Activated T-cell treated with anti-CD3 and anti-CD28 coated beads, Interleukin-2, amount 50 U/mL, for 72 hours (primary cell): ENCODE results near the gene ZNF70. TPM values are rescaled to one million over a fixed set of nuclear protein-coding genes. Genes with fewer than 3 reads are reported as not detected.
A peak's percentile ranks its signal among the peaks of the same experiment; 100 is the strongest.

Source experiments
- ATAC-seq, 2 donors: fragments of 150-1000 bp; cut with Tn5 transposase; replicated peaks in 1 of 2; 2 replicates each; pipeline ENCODE4 v1.10.0; 2021; ENCODE audit warnings: moderate library complexity in 2 of 2, mild to moderate bottlenecking in 1 of 2
- DNase-seq, 2 donors: peaks; one replicate each; pipeline ENCODE4 v3.0.0; 2021 to 2022; ENCODE audit warnings: mixed read lengths in 1 of 2
- H3K27ac Mint-ChIP-seq: one replicate; pipeline ENCODE4 v1.8.0; 2022; ENCODE audit warnings: mild to moderate bottlenecking, moderate library complexity, mixed read lengths
- H3K27me3 Mint-ChIP-seq: one replicate; pipeline ENCODE4 v1.8.0; 2022; ENCODE audit warnings: low read depth, mixed read lengths
- H3K36me3 Mint-ChIP-seq, 2 donors: one replicate each; pipeline ENCODE4 v1.8.0; 2022; ENCODE audit warnings: mixed read lengths in 2 of 2, mild to moderate bottlenecking in 1 of 2; ENCODE audit not compliant: insufficient read depth in 2 of 2
- H3K4me1 Mint-ChIP-seq: one replicate; pipeline ENCODE4 v1.8.0; 2022; ENCODE audit warnings: low read depth, mixed read lengths
- H3K4me3 Mint-ChIP-seq, 2 donors: one replicate each; pipeline ENCODE4 v1.8.0; 2022; ENCODE audit warnings: mild to moderate bottlenecking in 2 of 2, mixed read lengths in 2 of 2, moderate library complexity in 2 of 2
- H3K9me3 Mint-ChIP-seq, 2 donors: one replicate each; pipeline ENCODE4 v1.8.0; 2022; ENCODE audit warnings: mixed read lengths in 2 of 2
- total RNA-seq, 2 donors: library from RNA; stranded (reverse); gene quantifications; one replicate each; pipeline ENCODE4 v1.2.3, GENCODE V29; 2022

Gene ZNF70
- total RNA-seq, 2 donors from 2014 or later = 1.6 to 1.8 TPM

GRCh38 chr22:23760056-23760455 lies 9.1 kb upstream of the ZNF70 start:
- no peak for DNase-seq
- H3K27me3 Mint-ChIP-seq = no peaks in the 10 kb centered on the region
- H3K4me1 Mint-ChIP-seq = peaks cover 23% of the 10 kb centered on the region
- H3K9me3 Mint-ChIP-seq = no peaks in the 10 kb centered on the region
- H3K27ac Mint-ChIP-seq = no peak overlapping the region
- ATAC-seq = no peak
- H3K36me3 Mint-ChIP-seq = no peaks in the 10 kb centered on the region
- no peak overlapping the region for H3K4me3 Mint-ChIP-seq

DNA sequence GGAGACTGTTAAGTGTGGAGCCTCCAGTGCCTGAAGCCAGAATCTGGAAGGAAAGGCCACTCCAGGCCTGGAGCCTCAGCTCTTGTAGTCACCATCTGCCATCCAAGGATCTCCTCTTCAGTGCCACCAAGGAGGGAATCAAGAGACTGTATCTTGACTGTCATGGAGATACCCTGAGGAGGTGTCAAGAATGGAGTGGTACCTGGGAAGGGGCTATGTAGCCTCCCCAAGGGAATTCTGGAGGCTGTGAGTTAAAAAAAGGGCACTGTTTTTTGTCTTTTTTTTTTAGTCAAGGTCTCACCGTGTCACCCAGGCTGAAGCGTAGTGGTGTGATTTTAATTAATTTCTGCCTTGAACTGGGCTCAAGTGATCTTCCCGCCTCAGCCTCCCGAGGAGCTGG lies 8.7 kb upstream of the ZNF70 start:
- H3K36me3 Mint-ChIP-seq = no peaks in the 10 kb centered on the region
- H3K4me1 Mint-ChIP-seq = peaks cover 18% of the 10 kb centered on the region

DNA sequence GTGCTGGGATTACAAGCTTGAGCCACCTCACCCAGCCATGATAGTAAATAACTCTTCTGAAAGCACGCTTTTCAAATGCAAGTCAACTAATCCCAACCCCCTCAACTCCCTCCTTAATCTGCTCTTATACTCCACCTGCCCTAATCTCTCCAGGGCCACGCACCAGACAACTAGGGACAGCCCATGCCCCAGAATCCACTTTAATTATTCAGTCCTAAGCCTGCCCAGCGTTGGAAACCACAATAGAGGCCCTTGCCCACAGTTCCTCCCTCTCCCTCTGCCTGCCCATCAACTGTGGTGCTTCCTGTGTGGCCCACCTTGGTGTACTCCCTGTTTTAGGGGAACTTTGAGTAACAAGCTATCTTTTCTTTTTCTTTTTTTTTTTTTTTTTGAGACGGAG lies 6.0 kb upstream of the ZNF70 start:
- Mint-ChIP-seq H3K9me3 (no peaks in the 10 kb centered on the region), H3K36me3 (no peaks in the 10 kb centered on the region), H3K27me3 (no peaks in the 10 kb centered on the region), H3K4me3 (no peak overlapping the region), H3K4me1 (peaks cover 4% of the 10 kb centered on the region), H3K27ac (no peak overlapping the region)
- DNase-seq (no peak), ATAC-seq (no peak)

More for the DNA sequence above, 8.7 kb upstream of the ZNF70 start:
- no peaks in the 10 kb centered on the region for H3K9me3 Mint-ChIP-seq
- no peaks in the 10 kb centered on the region for H3K27me3 Mint-ChIP-seq
- H3K4me3 Mint-ChIP-seq = no peak overlapping the region
- H3K27ac Mint-ChIP-seq = no peak overlapping the region
- ATAC-seq (no peak), DNase-seq (no peak)

GRCh38 chr22:23755711-23756110 lies 4.8 kb upstream of the ZNF70 start:
- no peak for DNase-seq
- no peak for ATAC-seq
- Mint-ChIP-seq H3K4me3 (no peak overlapping the region), H3K27ac (no peak overlapping the region), H3K36me3 (no peaks in the 10 kb centered on the region), H3K9me3 (no peaks in the 10 kb centered on the region), H3K27me3 (no peaks in the 10 kb centered on the region), H3K4me1 (peaks cover 7% of the 10 kb centered on the region)

GRCh38 chr22:23754980-23755636 lies 4.2 kb upstream of the ZNF70 start:
- no peaks in the 10 kb centered on the region for H3K9me3 Mint-ChIP-seq
- no peak for ATAC-seq
- no peak for DNase-seq
- no peaks in the 10 kb centered on the region for H3K27me3 Mint-ChIP-seq
- no peak overlapping the region for H3K4me3 Mint-ChIP-seq
- H3K36me3 Mint-ChIP-seq = no peaks in the 10 kb centered on the region
- peaks cover 12% of the 10 kb centered on the region for H3K4me1 Mint-ChIP-seq
- H3K27ac Mint-ChIP-seq = no peak overlapping the region

GRCh38 chr22:23754220-23754919 lies 3.5 kb upstream of the ZNF70 start, which contains the start of gene VPREB3:
Gene VPREB3 (minus strand): TSS chr22:23754425. CDS start chr22:23754363, 62 bp downstream.
- no peak for DNase-seq
- H3K27ac Mint-ChIP-seq = no peak within 1 kb of the TSS
- H3K4me3 Mint-ChIP-seq = no peak within 1 kb of the TSS

GRCh38 chr22:23753385-23753784 lies 2.5 kb upstream of the ZNF70 start:
- H3K27me3 Mint-ChIP-seq = no peaks in the 10 kb centered on the region
- no peak overlapping the region for H3K27ac Mint-ChIP-seq
- no peaks in the 10 kb centered on the region for H3K9me3 Mint-ChIP-seq
- DNase-seq (no peak), ATAC-seq (no peak)
- peaks cover 19% of the 10 kb centered on the region for H3K4me1 Mint-ChIP-seq
- H3K36me3 Mint-ChIP-seq = no peaks in the 10 kb centered on the region
- no peak overlapping the region for H3K4me3 Mint-ChIP-seq

More at GRCh38 chr22:23754220-23754919, 3.5 kb upstream of the ZNF70 start, which contains the start of gene VPREB3:
- H3K27me3 Mint-ChIP-seq = no peaks in the 10 kb centered on the region
- H3K9me3 Mint-ChIP-seq = no peaks in the 10 kb centered on the region
- H3K36me3 Mint-ChIP-seq = no peaks in the 10 kb centered on the region
- peaks cover 19% of the 10 kb centered on the region for H3K4me1 Mint-ChIP-seq
- no peak for ATAC-seq

GRCh38 chr22:23752750-23753149 lies 1.8 kb upstream of the ZNF70 start:
- no peaks in the 10 kb centered on the region for H3K9me3 Mint-ChIP-seq
- peak overlapping the region in 1 of 2 donors; percentile 85 for H3K4me3 Mint-ChIP-seq
- DNase-seq = no peak
- H3K27ac Mint-ChIP-seq = no peak overlapping the region
- peaks cover 19% of the 10 kb centered on the region for H3K4me1 Mint-ChIP-seq
- H3K27me3 Mint-ChIP-seq = no peaks in the 10 kb centered on the region
- ATAC-seq = no peak
- H3K36me3 Mint-ChIP-seq = no peaks in the 10 kb centered on the region

DNA sequence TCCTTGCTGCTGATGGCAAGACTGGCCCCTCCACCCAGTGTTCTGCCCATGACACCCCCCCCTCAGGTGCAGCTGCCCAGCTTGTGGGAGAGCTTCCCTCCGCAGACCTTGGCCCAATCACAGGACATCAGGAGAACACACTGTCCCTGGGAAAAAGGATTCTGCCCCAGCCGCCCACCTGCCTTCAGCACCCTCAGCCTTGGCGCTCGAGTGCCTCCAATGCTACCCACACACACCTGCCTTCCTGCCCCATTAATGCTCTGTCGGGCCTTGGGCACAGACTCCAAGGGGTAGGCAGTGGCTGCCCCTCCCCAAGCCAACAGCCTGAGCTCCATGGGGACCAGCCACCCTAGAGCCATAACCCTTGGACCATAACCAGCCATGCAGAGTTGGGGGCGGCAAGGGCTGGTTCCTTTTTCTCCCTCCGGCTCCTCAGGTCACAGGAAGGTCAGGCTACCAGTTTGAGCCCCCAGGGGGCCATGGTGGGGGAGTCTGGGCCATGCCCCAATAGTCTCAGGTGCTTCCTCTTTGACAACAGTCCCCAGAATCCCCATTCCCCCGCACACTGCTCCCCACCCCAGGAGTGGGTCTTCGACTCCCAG lies 1.3 kb upstream of the ZNF70 start:
- ATAC-seq (no peak), DNase-seq (no peak)
- H3K9me3 Mint-ChIP-seq = no peaks in the 10 kb centered on the region
- peak overlapping the region; percentile 85 to 87 for H3K4me3 Mint-ChIP-seq
- H3K27me3 Mint-ChIP-seq = no peaks in the 10 kb centered on the region
- peaks cover 19% of the 10 kb centered on the region for H3K4me1 Mint-ChIP-seq
- no peak overlapping the region for H3K27ac Mint-ChIP-seq
- H3K36me3 Mint-ChIP-seq = no peaks in the 10 kb centered on the region

DNA sequence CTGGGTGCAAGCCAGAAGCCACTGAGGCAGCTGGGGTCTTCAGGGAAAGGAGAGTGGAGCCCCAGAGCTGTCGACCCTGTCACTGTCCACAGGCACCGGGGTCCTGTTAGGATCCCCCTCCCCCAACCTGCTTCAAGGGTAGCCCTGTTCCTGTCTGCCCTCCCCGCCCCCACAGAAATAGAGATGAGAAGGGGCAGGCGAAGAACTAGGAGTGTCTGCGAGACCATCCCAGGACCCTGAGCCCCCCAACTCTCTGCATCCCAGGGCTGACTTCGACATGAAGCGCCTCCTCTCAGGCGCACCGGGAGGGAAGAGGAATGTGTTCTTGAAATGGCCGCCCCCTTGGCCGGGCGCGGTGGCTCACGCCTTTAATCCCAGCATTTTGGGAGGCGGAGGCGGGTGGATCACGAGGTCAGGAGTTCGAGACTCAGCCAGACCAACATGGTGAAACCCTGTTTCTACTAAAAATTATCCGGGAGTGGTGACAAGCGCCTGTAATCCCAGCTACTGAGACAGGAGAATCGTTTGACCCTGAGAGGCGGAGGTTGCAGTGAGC lies 607 bp upstream of the ZNF70 start:
- peak overlapping the region; percentile 72 for H3K27ac Mint-ChIP-seq
- H3K4me3 Mint-ChIP-seq = peak overlapping the region; percentile 85 to 87
- H3K27me3 Mint-ChIP-seq = no peaks in the 10 kb centered on the region
- peak in 1 of 2 donors; percentile 21 for DNase-seq
- ATAC-seq = no peak
- peaks cover 19% of the 10 kb centered on the region for H3K4me1 Mint-ChIP-seq
- H3K36me3 Mint-ChIP-seq = no peaks in the 10 kb centered on the region
- no peaks in the 10 kb centered on the region for H3K9me3 Mint-ChIP-seq

DNA sequence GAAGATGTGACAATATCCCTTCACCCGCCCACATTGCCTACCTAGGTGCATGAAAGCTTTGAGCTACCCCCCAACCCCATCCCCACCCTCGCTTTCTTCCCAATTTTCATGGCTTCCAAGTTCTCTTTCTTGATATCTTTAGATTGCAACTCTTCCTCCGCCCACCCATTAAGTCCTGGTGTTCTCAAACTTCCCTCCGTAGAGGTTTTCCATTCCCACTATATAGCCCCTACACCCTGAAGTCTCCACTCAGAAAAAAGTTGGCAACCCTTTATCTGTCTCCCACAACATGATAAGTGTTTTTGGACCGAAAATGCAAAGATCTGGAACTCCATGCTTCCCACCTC lies 572 bp downstream of the ZNF70 start:
- Mint-ChIP-seq H3K9me3 (no peaks in the 10 kb centered on the region), H3K4me1 (peaks cover 19% of the 10 kb centered on the region), H3K27ac (peak overlapping the region; percentile 68), H3K36me3 (no peaks in the 10 kb centered on the region), H3K27me3 (no peaks in the 10 kb centered on the region), H3K4me3 (peak overlapping the region; percentile 93 to 94)
- ATAC-seq (no peak), DNase-seq (no peak)

GRCh38 chr22:23749841-23750301 lies 1.0 kb downstream of the ZNF70 start:
- Mint-ChIP-seq H3K4me1 (peaks cover 19% of the 10 kb centered on the region), H3K9me3 (no peaks in the 10 kb centered on the region), H3K4me3 (peak overlapping the region; percentile 93 to 94), H3K36me3 (peaks cover 2% of the 10 kb centered on the region in 2 donors), H3K27ac (no peak overlapping the region), H3K27me3 (no peaks in the 10 kb centered on the region)
- ATAC-seq (no peak), DNase-seq (no peak)

GRCh38 chr22:23745791-23746190 lies 5.1 kb downstream of the ZNF70 start:
- H3K27me3 Mint-ChIP-seq = no peaks in the 10 kb centered on the region
- ATAC-seq (no peak), DNase-seq (no peak)
- no peaks in the 10 kb centered on the region for H3K9me3 Mint-ChIP-seq
- H3K4me3 Mint-ChIP-seq = no peak overlapping the region
- H3K36me3 Mint-ChIP-seq = peaks cover 13 to 14% of the 10 kb centered on the region in 2 donors
- no peak overlapping the region for H3K27ac Mint-ChIP-seq
- H3K4me1 Mint-ChIP-seq = peaks cover 12% of the 10 kb centered on the region
